GM18870 (cell line): ENCODE data around the gene ENG.

ENCODE experiments used
- ATAC-seq: cut with Tn5 transposase; IDR thresholded peaks from one replicate; pipeline ENCODE4 v1.9.1; 2021; ENCODE audit warnings: moderate library complexity; ENCODE audit not compliant: unreplicated experiment

The ENG gene

DNA sequence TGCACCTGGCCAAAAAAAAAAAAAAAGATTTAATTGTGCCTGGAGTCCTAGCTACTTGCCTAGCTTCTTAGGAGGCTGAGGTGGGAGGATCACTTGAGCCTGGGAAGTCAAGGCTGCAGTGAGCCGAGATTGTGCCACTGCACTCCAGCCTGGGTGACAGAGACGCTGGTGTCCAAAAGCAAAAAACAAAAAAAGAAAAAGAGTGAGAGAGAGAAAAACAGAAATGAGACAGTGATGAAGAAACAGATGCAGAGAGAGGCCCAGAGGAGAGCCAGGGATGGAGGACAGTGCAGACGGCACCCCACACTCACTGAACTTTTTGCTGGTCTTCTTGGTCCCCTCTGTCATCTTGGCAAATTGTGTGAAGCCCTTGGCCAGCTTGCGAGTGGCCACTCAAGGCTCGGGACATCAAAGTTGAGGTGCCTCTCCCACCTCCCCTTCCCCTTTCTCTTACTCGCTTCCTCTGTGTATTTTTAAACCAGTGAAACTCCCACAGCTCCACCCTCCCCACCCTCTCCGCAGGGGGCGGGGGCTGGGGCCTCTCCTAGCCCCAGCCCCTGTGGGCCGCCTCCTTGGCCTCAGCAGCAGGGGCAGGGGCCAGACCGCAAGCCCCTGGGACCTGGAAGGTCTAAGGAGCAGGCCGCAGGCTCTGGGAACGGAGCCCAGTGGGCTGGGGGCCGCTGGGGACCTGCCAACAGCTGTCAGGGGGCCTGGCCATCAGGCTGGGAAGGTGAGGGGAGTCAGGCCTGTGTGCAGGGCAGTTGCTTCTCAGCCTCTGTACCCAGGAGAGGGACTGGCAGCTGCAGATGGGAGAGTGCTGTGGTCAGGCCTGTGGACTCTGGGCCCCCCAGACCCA is 76.0 kb downstream of the ENG start, which contains the start of gene SH2D3C:
SH2D3C (minus strand) TSS at position 387 of the 856 bp plus-strand sequence; CDS start at position 348, 39 bp downstream.
- ATAC-seq: peak; percentile 18

DNA sequence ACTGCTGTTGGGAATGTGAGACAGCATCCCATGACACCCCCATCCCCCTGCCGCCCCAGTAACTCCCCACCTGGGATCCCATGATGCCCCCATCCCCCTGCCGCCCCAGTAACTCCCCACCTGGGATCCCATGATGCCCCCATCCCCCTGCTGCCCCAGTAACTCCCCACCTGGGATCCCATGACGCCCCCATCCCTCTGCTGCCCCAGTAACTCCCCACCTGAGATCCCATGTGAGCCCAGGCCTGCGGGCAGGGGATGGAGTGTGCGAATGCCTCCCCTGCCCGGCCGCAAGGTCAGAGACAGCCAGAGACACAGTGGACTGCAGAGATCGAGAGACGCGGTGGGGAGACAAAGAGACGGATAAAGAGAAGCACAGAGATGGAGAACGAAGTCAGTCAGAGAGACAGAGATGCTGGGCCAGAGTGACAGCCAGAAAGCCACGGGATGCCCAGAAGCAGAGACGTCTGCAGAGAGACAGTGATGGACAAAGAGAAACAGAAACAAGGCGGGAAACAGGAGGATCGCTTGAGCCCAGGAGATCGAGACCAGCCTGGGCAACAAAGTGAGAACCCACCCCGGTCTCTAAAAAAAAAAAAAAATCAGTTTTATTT is 77.0 kb downstream of the ENG start:
- ATAC-seq: no peak

DNA sequence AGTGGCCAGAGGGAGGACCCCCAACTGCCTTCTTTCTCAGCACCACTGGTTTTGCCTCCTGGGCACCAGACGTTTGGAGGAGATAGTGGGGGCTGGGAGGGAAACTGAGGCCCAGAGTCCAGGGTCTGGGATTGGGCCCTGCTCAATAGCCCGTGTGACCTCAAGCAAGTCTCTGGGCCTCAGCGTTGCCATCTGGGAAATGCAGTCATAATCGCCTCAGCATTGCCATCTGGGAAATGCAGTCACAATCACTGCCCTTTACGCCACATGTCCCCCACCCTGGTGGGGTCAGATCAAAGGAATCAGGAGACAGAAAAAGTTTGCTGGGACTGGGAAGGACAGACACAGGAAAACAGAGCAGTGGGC is 77.6 kb downstream of the ENG start:
- no peak for ATAC-seq

DNA sequence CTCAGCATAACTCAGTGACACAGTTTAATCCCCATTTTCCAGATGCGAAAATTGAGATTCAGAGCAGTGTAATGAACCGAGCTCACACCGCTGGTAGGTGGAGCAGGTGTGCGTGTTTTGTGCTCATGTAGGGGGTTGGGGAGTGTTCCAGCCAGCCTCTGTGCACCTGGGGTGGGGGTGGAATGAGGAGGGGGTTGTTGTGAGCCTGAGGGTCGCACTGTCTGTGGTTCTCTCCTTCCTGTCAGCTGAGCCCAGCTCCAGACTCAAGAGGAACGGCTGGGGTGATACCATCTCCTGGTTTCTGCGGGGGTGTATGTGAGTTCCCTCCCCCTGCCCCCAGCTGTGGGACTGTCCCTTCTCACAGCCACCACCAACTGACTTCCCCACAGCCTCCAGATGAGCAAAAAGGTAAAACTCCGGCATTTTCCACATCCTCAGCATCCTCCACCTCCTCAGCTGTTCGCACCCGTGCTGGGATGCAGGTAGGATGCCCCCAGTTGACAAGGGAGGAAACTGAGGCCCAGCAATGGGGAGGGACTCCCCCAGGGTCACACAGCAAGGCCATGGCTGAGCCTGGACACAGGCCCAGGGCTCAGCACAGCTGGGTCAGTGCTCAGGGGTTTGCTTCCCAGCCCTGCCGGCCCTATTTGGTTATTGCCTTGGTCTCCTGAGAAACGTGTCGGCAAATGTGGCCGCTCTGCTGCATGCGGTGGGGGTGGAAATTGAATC is 78.1 kb downstream of the ENG start:
- no peak for ATAC-seq

DNA sequence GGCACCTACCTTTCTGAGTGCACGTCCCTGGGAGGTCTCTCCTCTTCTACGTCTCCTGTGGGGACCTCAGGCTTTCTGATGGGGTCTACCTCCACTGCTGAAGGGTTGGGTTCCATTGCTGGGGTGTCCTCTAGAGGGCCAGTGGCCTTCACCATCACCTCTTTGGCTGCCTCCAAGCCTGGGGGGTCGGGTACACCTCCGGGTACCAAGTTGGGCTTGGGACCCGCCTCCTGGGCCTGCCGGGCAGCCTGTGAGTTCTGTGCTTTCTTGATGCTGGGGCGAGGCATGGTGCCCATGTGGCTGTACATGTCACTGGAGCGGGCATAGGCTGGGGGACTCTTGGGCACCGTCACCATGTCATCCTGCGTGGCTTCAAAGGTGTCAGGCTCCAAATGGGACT is 80.5 kb downstream of the ENG start:
- no peak for ATAC-seq

DNA sequence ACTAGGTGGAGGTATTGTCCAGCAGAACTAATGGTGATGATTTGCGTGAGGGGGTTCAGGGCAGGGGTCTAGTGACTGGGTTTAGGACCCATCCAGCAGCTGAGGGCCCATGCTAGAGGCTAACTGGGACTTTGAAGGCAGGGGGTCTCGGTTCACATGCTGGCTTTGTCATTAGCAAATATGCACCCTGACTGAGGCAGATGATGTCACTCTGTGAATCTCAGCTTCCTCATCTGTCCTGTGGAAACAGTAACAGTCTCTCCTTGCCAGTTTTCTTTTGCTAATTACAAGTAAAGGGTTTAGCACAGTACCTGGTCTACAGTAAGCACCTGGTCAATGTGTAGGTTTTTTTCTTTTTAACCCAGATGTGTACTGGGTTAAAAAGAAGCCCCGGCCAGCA is 81.2 kb downstream of the ENG start:
- ATAC-seq: no peak

DNA sequence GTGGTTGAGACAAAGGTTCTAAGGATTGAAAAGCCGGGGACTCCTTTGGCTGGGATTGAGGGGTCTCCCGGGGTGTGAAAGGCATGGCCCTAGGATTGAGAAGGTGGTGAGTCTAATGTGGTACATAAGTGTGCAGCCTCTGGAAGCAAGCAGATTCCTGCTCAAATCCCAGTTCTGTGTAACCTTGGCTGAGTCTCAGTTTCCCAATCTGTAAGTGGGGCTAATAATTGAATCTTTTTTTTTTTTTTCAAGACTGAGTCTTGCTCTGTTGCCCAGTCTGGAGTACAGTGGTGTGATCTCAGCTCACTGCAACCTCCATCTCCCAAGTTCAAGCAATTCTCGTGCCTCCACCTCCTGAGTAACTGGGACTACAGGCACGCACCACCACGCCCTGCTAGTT is 81.9 kb downstream of the ENG start:
- no peak for ATAC-seq

DNA sequence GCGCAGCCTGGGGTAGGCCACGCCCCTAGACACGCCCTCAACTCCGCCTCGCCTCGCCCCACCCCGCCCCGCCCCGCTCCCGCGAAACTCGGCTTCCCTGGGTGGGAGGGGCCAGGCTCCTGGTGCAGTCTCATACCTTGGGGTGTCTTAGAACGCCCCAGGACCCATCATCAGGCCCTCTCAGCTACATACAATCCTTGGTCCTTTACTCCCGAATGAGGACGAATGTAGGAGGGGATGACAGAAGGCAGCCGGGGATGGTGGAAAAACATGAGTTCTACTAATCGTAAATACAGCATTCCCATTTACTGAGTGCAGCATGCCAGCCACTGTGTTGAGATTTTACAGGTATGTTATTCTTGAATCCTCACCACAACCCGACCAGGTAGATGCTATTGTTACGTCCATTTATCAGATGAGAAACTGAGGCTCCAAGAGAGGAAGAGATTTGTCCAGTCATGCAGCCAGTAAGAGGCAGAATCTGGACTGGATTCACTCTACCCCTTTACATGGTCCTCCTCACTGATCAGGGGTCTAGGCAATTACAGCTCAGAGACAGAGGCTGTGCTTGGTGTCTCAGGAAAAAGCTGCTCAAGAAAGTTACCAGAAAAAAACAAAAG is 82.8 kb downstream of the ENG start:
- ATAC-seq: no peak

DNA sequence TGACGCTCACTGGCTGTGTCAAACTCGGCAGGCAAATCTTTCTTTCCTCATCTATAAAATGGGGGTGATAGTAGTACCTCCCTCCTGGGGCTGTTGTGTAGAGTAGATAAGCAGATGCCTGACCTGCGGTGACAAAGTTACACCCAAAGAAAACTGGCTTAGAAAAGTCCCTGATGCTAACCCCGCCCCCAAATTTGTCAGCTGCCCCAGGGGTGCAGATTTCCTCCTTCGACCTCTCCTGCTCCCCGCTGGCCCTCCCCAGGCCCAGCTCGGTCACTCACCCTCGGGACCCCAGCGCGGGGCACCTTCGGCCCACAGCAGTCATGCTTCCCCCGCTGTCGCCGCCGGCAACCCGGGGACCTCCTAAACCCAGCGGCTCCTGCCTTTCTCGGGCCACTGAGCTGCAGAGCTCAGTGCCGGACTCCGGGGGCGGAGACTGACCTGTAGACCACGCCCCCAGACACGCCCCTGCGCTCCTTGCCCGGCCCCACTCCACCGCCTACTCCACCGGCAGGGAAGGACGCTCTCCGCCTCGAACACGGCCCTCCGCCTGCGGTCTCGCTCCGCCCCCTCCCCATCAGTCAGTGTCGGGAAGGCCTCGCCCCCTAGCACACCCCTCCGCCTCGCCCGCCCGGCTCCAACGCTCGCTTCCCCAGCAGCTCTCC is 83.4 kb downstream of the ENG start:
- peak; percentile 74 for ATAC-seq

DNA sequence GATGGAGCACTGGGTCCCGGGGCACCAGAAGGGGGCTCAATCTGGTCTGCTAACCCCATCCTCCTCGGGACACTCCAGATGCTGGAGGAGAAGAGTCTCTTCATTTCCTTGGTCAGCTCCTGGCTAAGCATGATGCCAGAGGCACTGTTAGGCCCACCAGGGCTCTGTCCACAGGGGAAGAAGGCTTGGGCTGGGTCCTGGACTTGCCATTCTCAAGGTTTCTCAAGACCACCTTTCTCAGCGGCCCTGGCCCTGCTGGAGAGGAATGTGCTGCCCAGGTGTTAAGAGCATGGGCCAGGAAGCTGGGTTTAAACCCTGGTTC is 83.9 kb downstream of the ENG start:
- no peak for ATAC-seq

DNA sequence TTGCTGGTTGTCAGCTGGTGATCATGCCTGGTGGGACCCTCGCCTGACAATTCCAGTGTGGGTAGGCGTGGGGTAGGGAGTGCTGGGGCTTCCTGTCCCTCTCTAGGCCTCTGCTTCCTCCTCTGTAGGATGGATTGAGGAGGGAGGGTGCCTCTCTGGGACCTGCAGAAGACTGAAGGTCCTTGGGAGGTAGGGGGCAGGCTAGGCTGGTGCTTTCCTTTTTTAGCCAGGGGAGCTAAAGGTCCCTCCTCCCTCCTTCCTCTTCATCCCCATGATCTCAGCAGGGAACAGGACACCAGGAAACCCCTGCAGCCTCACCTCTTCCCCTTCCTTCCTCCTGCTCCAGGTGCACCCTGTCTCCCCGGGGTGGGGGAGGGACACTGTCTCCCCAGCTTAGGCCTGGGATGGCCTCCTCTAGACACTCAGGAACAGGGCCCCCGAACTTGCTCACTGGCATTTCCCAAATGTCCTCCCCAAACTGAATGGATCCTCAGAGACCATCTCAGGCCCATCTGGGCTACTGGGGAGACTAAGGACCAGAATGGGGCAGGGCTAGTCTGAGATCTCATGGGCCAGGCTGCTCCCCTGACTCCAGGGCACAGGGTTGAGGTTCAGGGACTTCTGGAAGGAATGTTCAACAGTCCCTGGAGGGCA is 84.4 kb downstream of the ENG start:
- ATAC-seq: no peak

DNA sequence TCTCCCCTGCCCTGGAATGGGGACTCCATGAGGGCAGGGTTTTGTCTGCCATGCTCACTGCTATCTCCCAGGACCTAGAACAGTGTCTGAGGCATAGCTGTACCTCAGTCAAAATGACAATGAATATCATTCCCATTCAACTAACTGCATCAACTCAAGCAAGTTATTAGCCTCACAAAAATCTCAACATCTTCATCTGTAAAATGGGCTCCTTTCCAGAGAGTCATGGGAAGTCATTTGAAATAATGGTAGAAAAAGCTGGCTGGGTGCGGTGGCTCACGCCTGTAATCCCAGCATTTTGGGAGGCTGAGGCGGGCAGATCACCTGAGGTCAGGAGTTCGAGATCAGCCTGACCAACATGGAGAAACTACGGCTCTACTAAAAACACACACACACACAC is 85.4 kb downstream of the ENG start:
- no peak for ATAC-seq

DNA sequence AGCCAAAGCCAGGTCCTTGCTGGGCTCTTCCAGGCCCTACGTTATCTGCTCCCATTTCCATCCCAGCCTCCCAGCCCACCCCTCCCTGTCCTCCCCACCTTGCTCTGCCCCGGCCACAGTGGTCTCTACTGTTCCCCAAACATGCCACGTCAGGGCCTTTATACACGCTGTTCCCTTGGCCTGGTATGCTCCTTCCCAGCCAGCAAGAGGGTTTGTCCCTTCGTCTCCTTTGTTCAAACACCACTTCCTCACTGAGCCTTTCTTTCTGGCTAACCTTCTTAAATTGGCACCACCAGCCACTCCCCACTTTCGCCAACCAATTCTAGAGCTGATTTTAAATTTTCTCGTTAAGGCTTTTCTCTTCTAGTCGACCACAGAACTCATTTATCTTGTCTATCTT is 85.8 kb downstream of the ENG start:
- no peak for ATAC-seq

DNA sequence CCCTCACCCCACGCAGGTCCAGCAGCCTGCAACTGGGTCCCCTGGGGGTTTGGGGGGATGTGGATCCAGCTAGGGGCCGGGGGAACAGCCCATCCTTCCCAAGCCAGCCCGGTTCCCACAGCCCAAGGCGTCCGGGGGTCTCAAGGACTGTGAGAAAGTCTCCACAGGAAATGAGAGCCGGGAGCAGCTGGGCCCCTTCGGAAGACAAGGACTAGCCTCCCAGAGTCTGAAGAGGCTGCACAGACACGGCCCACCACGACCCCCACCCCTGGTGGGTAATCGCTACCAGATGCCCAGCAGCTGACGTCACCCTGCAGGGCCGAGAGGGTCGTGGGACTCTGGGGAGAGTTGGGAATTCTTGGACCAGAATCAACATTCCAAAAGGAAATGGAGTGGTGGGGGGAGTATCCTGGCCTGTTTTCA is 86.5 kb downstream of the ENG start:
- ATAC-seq: no peak

DNA sequence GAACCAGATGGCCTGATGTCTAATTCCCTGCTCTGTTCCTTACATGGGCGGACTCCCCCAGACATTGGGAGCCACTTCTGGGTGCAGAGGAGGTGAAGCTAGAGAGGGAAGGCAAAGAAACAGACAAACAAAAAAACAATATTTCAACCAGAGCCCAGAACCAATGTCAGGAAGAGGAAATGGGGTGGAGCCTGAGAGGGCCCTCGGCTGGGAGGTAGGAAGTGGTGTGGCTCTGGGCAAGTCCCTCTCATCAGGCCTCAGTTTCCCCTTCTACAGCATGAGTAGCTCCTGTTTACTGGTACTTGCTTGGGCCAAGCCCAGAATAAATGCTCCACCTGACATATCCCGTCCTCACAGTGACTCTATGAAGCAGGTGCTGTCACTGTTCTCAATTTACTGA is 87.0 kb downstream of the ENG start:
- no peak for ATAC-seq

DNA sequence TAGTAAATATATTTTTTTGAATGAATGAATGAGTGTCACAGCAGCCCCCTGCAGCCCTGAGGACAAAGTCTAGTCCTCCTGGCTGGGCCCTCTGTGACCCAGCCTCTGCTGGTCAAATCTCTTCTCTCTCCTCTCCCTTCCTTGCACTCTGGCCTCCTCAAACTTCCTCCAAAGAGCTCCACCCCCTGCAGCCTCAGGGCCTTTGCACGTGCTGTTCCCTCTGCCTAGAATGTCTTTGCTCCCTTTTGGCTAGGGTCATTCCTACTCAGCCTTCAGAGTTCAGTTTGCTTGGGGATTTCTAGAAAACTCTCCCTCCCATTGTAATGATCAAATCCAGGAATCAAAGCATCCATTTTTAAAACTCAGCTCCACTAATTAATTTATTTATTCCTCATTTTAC is 89.0 kb downstream of the ENG start:
- ATAC-seq: no peak
